Endothelial cell (in vitro differentiated cells): ENCODE data around the gene TMEM61. TPM values are rescaled to one million over a fixed set of nuclear protein-coding genes. Genes with fewer than 3 reads are reported as not detected.
"Not testable (repeated sequence)": the region's sequence is repeated elsewhere in the genome, so short reads cannot be mapped to it uniquely, and the experiment has no call there.

ENCODE experiments used
- DNase-seq: peaks from one replicate; pipeline ENCODE4 v3.0.0; 2021; ENCODE audit warnings: low spot score
- H3K27ac Mint-ChIP-seq: one replicate; pipeline ENCODE4 v1.8.0; 2021; ENCODE audit warnings: mixed read lengths, inconsistent platforms; ENCODE audit not compliant: unreplicated experiment
- H3K27me3 Mint-ChIP-seq: one replicate; pipeline ENCODE4 v1.8.0; 2021; ENCODE audit warnings: mild to moderate bottlenecking, moderate library complexity, mixed read lengths, inconsistent platforms; ENCODE audit not compliant: unreplicated experiment
- H3K36me3 Mint-ChIP-seq: one replicate; pipeline ENCODE4 v1.8.0; 2021; ENCODE audit warnings: mild to moderate bottlenecking, low read depth, mixed read lengths, inconsistent platforms; ENCODE audit not compliant: unreplicated experiment
- H3K4me1 Mint-ChIP-seq: one replicate; pipeline ENCODE4 v1.8.0; 2021; ENCODE audit warnings: mild to moderate bottlenecking, mixed read lengths, inconsistent platforms; ENCODE audit not compliant: unreplicated experiment
- H3K4me3 Mint-ChIP-seq: one replicate; pipeline ENCODE4 v1.8.0; 2021; ENCODE audit warnings: mild to moderate bottlenecking, mixed read lengths, inconsistent platforms; ENCODE audit not compliant: unreplicated experiment
- H3K9me3 Mint-ChIP-seq: one replicate; pipeline ENCODE4 v1.8.0; 2021; ENCODE audit warnings: mixed read lengths, inconsistent platforms; ENCODE audit not compliant: unreplicated experiment
- long read RNA-seq: library from polyadenylated mRNA; unstranded; transcript quantifications from one replicate; pipeline ENCODE4 v2.0.0, GENCODE V29; 2020; ENCODE audit not compliant: unreplicated experiment
- total RNA-seq: library from RNA; stranded (reverse); fragmentation: NEBNext Ultra II Directional; extraction: Animal tissue kit (Norgen Biotek cat#: 25700); gene quantifications from one replicate; pipeline ENCODE4 v1.2.1, GENCODE V29; 2021; ENCODE audit not compliant: unreplicated experiment
- TF ChIP-seq, protein P1 (sequence below): fragments of 200-600 bp; sonication (generic); IDR thresholded peaks from one replicate; pipeline ENCODE4 v1.5.0; 2021; ENCODE audit warnings: antibody characterized with exemption; ENCODE audit not compliant: unreplicated experiment

Gene TMEM61
- not detected for total RNA-seq
- long read RNA-seq = 0 reads

DNA sequence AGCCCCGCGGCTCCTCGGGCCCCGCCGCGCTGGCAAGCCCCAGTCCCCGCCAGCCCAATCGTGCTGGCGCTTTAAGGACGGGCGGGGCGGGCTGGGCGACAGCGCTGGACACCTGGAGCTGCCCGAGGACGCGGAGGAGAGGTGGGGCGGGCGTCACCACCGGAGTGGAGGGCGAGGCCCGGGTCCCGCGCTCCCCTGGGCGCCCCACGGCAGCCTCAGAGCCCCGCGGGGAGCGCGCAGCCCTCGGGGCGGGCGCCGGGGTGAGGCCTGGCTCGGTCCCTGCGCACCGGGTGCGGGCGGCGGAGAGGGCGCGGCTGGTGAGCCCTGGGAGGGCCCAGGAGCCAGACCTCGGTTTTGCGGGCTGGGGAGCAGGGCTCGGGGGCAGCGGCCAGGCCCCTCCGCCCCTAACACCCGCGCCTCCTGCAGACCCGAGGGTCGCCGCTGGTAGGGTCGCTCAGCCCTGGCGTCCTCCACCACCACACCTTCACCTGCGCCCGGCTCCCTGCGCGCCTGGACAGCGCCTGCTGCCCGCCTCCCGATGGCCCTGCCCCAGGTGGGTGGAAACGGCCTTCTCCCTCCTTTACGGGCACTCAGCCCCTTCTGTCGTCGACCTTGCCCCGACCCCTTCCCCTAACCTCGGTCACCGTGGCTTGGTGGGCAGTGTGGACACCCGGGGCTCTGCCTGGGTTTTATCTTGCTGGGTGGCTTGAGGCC is at the start of gene TMEM61:
TSS of gene TMEM61 (plus strand) at position 101 of the 714 bp plus-strand sequence. CDS start at position 539, 438 bp downstream.
- peaks cover 3% of the 10 kb centered on the region for H3K36me3 Mint-ChIP-seq
- H3K9me3 Mint-ChIP-seq = no peaks in the 10 kb centered on the region
- H3K27me3 Mint-ChIP-seq = peaks cover 16% of the 10 kb centered on the region
- H3K27ac Mint-ChIP-seq = no peak within 1 kb of the TSS
- TF ChIP-seq, protein P1, sequence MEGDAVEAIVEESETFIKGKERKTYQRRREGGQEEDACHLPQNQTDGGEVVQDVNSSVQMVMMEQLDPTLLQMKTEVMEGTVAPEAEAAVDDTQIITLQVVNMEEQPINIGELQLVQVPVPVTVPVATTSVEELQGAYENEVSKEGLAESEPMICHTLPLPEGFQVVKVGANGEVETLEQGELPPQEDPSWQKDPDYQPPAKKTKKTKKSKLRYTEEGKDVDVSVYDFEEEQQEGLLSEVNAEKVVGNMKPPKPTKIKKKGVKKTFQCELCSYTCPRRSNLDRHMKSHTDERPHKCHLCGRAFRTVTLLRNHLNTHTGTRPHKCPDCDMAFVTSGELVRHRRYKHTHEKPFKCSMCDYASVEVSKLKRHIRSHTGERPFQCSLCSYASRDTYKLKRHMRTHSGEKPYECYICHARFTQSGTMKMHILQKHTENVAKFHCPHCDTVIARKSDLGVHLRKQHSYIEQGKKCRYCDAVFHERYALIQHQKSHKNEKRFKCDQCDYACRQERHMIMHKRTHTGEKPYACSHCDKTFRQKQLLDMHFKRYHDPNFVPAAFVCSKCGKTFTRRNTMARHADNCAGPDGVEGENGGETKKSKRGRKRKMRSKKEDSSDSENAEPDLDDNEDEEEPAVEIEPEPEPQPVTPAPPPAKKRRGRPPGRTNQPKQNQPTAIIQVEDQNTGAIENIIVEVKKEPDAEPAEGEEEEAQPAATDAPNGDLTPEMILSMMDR = no peak
- peaks cover 3% of the 10 kb centered on the region for H3K4me1 Mint-ChIP-seq
- no peak for DNase-seq
- H3K4me3 Mint-ChIP-seq = no peak within 1 kb of the TSS

DNA sequence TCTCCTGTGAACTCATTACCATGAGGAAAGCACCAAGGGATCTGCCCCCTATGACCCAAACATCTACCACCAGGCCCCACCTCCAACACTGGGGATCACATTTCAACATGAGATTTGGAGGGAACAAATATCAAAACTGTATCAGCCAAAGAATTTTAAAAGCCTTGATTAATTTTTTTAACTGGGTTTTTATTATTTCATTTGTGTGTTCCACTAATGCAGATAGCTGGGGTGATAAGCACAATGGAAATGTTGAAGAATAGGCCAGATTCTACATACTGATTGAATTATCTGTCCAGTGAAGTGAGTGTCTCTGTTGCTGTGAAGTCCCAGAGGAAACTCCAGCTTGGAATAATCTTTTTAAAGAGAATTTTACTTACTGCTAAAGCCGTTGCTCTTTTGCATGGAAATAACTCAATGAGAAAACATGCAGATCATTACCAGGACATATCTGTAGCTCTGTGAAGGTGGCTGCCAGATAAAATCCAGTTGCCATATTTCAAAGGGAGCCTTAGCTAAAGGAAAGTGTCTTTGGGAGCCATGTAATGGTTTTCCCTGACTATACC is 49.1 kb upstream of the TMEM61 start:
- TF ChIP-seq, protein P1 = no peak
- Mint-ChIP-seq H3K27ac (no peak overlapping the region), H3K4me1 (peaks cover 2% of the 10 kb centered on the region)

DNA sequence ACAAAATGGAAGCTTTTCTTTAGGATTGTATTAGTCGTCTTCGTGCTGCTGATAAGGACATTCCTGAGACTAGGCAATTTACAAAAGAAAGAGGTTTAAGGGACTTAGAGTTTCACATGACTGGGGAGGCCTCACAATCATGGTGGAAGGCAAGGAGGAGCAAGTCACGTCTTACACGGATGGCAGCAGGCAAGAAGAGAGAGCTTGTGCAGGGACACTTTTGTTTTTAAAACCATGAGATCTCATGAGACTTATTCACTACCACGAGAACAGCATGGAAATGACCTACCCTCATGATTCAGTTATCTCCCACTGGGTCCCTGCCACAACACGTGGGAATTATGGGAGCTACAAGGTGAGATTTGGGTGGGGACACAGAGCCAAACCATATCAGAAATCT is 46.3 kb upstream of the TMEM61 start:
- H3K9me3 Mint-ChIP-seq, H3K27ac Mint-ChIP-seq, H3K27me3 Mint-ChIP-seq, H3K36me3 Mint-ChIP-seq, DNase-seq, H3K4me3 Mint-ChIP-seq, H3K4me1 Mint-ChIP-seq: not testable (repeated sequence)

More for the DNA sequence above, 49.1 kb upstream of the TMEM61 start:
- H3K9me3 Mint-ChIP-seq = no peaks in the 10 kb centered on the region
- no peak for DNase-seq
- H3K36me3 Mint-ChIP-seq = peaks cover 4% of the 10 kb centered on the region
- no peak overlapping the region for H3K4me3 Mint-ChIP-seq
- peaks cover 3% of the 10 kb centered on the region for H3K27me3 Mint-ChIP-seq

DNA sequence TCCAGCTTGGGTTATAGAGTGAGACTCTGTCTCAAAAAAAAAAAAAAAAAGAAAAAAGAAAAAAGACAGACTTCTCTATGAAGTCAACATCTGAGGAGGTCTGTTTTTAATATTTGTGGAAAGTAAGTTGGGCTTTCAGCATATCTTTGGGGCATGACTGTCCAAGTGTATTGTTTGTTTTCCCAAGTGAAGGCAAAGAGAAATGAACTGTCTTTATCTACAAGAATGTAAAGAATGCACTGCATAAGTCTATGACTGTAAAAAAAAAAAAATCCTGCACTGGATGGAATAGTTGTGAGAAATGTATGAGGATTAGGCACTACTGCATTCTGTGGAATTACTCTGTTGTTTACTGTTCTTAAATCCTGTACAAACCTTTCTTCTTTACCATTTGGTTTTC is 45.6 kb upstream of the TMEM61 start:
- no peak overlapping the region for H3K27ac Mint-ChIP-seq
- no peaks in the 10 kb centered on the region for H3K9me3 Mint-ChIP-seq
- H3K27me3 Mint-ChIP-seq = peaks cover 3% of the 10 kb centered on the region
- no peak for DNase-seq
- TF ChIP-seq, protein P1 = no peak
- H3K4me3 Mint-ChIP-seq = no peak overlapping the region
- H3K4me1 Mint-ChIP-seq = peaks cover 12% of the 10 kb centered on the region
- H3K36me3 Mint-ChIP-seq = peaks cover 4% of the 10 kb centered on the region

DNA sequence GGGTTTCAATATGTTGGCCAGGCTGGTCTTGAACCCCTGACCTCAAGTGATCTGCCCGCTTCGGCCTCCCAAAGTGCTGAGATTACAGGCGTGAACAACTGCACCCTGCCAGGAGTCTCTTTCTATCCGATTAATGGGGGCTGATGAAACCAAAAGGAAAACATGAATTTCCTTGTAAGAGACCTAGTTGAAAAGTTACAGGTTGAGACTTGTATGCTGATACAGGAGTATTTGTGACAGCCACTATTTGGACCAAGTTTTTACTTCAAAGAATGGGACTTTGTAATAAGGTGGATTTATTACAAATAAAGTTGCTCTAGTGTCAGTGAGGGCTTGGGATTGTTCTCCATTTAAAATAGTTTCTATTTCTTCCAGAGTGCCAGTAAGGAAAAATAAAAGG is 43.6 kb upstream of the TMEM61 start:
- Mint-ChIP-seq H3K36me3 (peaks cover 4% of the 10 kb centered on the region), H3K4me1 (peaks cover 15% of the 10 kb centered on the region), H3K27me3 (peaks cover 3% of the 10 kb centered on the region), H3K4me3 (no peak overlapping the region), H3K27ac (no peak overlapping the region), H3K9me3 (no peaks in the 10 kb centered on the region)
- DNase-seq = no peak
- TF ChIP-seq, protein P1 = no peak
